HepG2 (cell line): ENCODE data around the gene CYP27A1. TPM values are rescaled to one million over a fixed set of nuclear protein-coding genes. Genes with fewer than 3 reads are reported as not detected.

Source experiments
- MYNN ChIP-seq: sonication (generic); formaldehyde crosslinking; IDR thresholded peaks from 2 replicates; pipeline ENCODE4 v1.4.0; 2020; ENCODE audit warnings: mild to moderate bottlenecking, low read depth, missing genetic modification reagents
- SMAD3 ChIP-seq: sonication (generic); formaldehyde crosslinking; IDR thresholded peaks from 2 replicates; pipeline ENCODE4 v1.4.0; 2020; ENCODE audit warnings: missing genetic modification reagents
- TFDP1 ChIP-seq: IDR thresholded peaks from 2 replicates; pipeline ENCODE4 v1.6.1; 2016; ENCODE audit warnings: missing compliant biosample characterization, missing genetic modification reagents, borderline replicate concordance
- THRA ChIP-seq: sonication (generic); formaldehyde crosslinking; IDR thresholded peaks from 2 replicates; pipeline ENCODE4 v1.4.0; 2020; ENCODE audit warnings: missing genetic modification reagents, borderline replicate concordance
- ZBTB38 ChIP-seq: sonication (generic); formaldehyde crosslinking; IDR thresholded peaks from 2 replicates; pipeline ENCODE4 v1.5.1; 2020; ENCODE audit warnings: mild to moderate bottlenecking, missing genetic modification reagents
- ZBTB40 ChIP-seq, 2 experiments: fragments of 450-650 bp in 1 of 2; sonication (generic) in 1 of 2; formaldehyde crosslinking in 1 of 2; IDR thresholded peaks; 2 replicates each; pipeline versions ENCODE4 v1.6.1 to v1.8.0; 2016 to 2022; ENCODE audit warnings: antibody characterized with exemption in 1 of 2, mild to moderate bottlenecking in 1 of 2, missing genetic modification reagents in 1 of 2
- ZNF317 ChIP-seq: sonication (generic); formaldehyde crosslinking; IDR thresholded peaks from 2 replicates; pipeline ENCODE4 v1.5.0; 2020; ENCODE audit warnings: mild to moderate bottlenecking, missing genetic modification reagents
- ZNF496 ChIP-seq: sonication (generic); formaldehyde crosslinking; IDR thresholded peaks from 2 replicates; pipeline ENCODE4 v1.8.1; 2023; ENCODE audit warnings: mild to moderate bottlenecking, moderate library complexity, missing genetic modification reagents; ENCODE audit not compliant: insufficient replicate concordance
- ZNF501 ChIP-seq: sonication (generic); formaldehyde crosslinking; IDR thresholded peaks from 2 replicates; pipeline ENCODE4 v1.5.1; 2020; ENCODE audit warnings: mild to moderate bottlenecking, moderate library complexity, missing genetic modification reagents
- ZNF607 ChIP-seq: sonication (generic); formaldehyde crosslinking; IDR thresholded peaks from 2 replicates; pipeline ENCODE4 v1.5.1; 2020; ENCODE audit warnings: missing genetic modification reagents, mild to moderate bottlenecking, borderline replicate concordance
- ZNF782 ChIP-seq: sonication (generic); formaldehyde crosslinking; IDR thresholded peaks from 2 replicates; pipeline ENCODE4 v1.4.0; 2020; ENCODE audit warnings: missing genetic modification reagents, mild to moderate bottlenecking, borderline replicate concordance
- polyA plus RNA-seq, 8 experiments: library from polyadenylated mRNA; depleted of rRNA in 3 of 8; stranded (reverse) in 7 of 8; unstranded in 1 of 8; fragments of >200 nt; fragmentation: Illumina TruSeq in 4 of 8; extraction: Trizol in 4 of 8; gene quantifications; 2 replicates each; pipeline versions ENCODE4 v1.2.1 to v1.2.3, GENCODE V29; 2011 to 2016; ENCODE audit warnings: low read depth in 4 of 8, missing spikeins in 1 of 8, mixed read lengths in 1 of 8; ENCODE audit not compliant: insufficient read depth in 1 of 8
- total RNA-seq, 5 experiments: library from RNA; depleted of rRNA; stranded (reverse); fragments of >200 nt; fragmentation: Illumina TruSeq; extraction: Trizol; gene quantifications; 2 replicates each; pipeline ENCODE4 v1.2.3, GENCODE V29; 2016; ENCODE audit warnings: low read depth in 1 of 5

The CYP27A1 gene
- total and polyA plus RNA-seq, 2 of the 13 experiments (the other 11 are each of a cell fraction or from before 2014, with no cell fraction given) = 157 to 266 TPM

GRCh38 chr2:218733171-218734021 lies 48.6 kb upstream of the CYP27A1 start (continued):
- no peak for TF ChIP-seq ZBTB40 (IDR thresholded peaks at IDR 0.05)
- TF ChIP-seq ZBTB40 (CRISPR knock-in tag; IDR thresholded peaks at IDR 0.05) = no peak
- TF ChIP-seq MYNN = peak; percentile 89; the same call in 1 of the 2 replicates
- TF ChIP-seq ZBTB38 = no peak; the same call in 1 of the 2 replicates
- peak; percentile 76; the same call in 1 of the 2 replicates for TF ChIP-seq ZNF607 (CRISPR knock-in tag)
- peak; percentile 85 for TF ChIP-seq THRA
- TF ChIP-seq SMAD3 (CRISPR knock-in tag) = peak; percentile 99
- no peak for TF ChIP-seq ZNF501 (CRISPR knock-in tag)
- TF ChIP-seq ZNF782 (CRISPR knock-in tag) = 0 out of 2 replicates have a peak, but pooled peaks have one; percentile 77
- no peak for TF ChIP-seq ZNF496 (CRISPR knock-in tag)
- peak; percentile 73; the same call in 1 of the 2 replicates for TF ChIP-seq TFDP1 (CRISPR knock-in tag)
- TF ChIP-seq ZNF317 (CRISPR knock-in tag) = peak; percentile 62; the same call in 1 of the 2 replicates
